OCI-LY1 (cell line): ENCODE measurements around the gene BPHL.

Experiments used
- EZH2 ChIP-seq: fragments of 200-600 bp; sonication (generic), shearing (Covaris generic); IDR thresholded peaks from 2 replicates; pipeline ENCODE4 v1.8.0; 2017; ENCODE audit warnings: borderline replicate concordance, mixed run types, mild to moderate bottlenecking, antibody characterized with exemption, low read length, moderate library complexity, mixed read lengths
- TF ChIP-seq, protein P1 (sequence below): fragments of 200-600 bp; sonication (generic), shearing (Covaris generic); IDR thresholded peaks from 2 replicates; pipeline ENCODE4 v1.5.1; 2017; ENCODE audit warnings: mild to moderate bottlenecking, antibody characterized with exemption, low read length, moderate library complexity, mixed read lengths

DNA sequence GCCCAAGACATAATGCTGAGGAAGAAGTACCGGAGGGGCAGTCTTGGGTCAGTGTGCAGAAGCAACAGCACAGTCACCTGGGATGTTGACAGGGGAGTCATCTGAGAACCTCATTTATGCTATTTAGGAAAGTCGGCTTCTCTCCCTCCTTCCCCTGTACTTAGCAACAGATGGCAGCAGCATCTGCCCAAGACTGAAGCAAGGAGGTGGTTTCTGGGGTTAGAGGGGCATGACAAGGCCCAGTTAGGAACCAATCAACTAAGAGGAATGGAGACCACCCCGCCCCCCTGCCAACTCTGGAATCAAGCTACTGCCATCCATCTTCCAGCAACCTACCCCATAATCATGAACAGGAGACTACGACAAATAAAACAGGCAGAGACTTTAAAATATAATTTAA is 28.5 kb upstream of the BPHL start:
- TF ChIP-seq, protein P1, sequence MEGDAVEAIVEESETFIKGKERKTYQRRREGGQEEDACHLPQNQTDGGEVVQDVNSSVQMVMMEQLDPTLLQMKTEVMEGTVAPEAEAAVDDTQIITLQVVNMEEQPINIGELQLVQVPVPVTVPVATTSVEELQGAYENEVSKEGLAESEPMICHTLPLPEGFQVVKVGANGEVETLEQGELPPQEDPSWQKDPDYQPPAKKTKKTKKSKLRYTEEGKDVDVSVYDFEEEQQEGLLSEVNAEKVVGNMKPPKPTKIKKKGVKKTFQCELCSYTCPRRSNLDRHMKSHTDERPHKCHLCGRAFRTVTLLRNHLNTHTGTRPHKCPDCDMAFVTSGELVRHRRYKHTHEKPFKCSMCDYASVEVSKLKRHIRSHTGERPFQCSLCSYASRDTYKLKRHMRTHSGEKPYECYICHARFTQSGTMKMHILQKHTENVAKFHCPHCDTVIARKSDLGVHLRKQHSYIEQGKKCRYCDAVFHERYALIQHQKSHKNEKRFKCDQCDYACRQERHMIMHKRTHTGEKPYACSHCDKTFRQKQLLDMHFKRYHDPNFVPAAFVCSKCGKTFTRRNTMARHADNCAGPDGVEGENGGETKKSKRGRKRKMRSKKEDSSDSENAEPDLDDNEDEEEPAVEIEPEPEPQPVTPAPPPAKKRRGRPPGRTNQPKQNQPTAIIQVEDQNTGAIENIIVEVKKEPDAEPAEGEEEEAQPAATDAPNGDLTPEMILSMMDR, result no peak
- no peak for TF ChIP-seq EZH2
